ENCODE data around the gene SDCCAG8. TPM values are rescaled to one million over a fixed set of nuclear protein-coding genes. Genes with fewer than 3 reads are reported as not detected.
"Not testable (repeated sequence)": the region's sequence is repeated elsewhere in the genome, so short reads cannot be mapped to it uniquely, and the experiment has no call there.

Gene SDCCAG8
- total RNA-seq, 1 donor from 2014 or later = 110 TPM

DNA sequence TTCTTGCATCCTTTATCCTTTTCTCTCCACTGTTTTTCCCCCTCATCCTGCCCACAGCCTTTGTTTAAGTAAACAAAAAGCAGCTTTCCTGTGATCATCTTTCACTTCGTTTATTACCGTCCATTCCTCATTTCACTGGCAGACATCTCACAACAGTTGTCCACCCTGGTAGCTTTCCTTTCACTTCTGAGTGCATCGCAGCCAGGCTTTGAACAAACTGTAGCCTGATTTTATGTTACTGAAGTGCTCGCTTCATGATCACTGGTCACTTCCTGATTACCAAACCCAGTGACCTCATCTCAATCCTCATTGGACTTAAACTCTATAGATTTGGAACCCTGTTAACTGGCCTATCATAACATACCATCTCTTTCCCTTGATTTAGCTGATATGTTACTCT, 67.7 kb downstream of the SDCCAG8 start:
- DNase-seq (ENCODE audit: low spot score in 2 of 2) (no peak), FAIRE-seq (no peak)

DNA sequence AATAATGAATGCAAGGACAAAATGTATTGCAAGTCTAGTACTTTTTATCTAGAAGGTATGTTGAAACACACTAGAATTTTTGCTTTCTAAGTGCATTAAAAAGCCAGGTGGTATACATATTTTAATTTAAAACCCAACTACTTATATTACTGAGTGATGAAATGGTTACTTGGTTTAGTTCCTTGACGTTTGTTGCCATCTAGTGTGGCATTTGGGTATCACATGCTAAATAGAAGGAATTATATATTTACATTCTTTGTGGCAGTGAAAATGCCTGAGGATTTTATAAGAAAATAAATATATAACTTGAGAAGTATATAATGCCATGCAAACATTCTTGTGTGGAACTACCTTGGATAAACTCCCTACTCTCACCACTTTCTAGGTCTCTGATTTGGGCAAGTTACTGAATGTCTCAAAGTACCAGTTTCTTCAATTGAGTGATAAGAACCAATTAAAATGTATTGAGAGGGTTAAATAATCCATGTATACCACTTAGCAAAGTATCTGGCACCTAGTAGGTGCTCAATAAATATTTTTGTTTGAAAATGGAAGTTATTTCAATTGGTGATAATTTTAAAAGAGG, 69.6 kb downstream of the SDCCAG8 start:
- DNase-seq (ENCODE audit: low spot score in 2 of 2) (peak in 1 of 2 donors; percentile 27), FAIRE-seq (peak; percentile 96)

DNA sequence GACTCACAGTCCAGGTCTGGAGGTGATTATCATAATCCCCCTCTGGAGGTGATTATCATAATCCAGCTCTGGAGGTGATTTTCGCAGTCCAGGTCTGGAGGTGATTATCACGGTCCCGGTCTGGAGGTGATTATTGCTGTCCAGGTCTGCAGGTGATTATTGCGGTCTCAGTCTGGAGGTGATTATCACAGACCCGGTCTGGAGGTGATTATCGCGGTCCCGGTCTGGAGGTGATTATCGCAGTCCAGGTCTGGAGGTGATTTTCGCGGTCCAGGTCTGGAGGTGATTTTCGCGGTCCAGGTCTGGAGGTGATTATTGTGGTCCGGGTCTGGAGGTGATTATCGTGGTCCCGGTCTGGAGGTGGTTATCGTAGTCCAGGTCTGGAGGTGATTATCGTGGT, 76.6 kb downstream of the SDCCAG8 start:
- DNase-seq (ENCODE audit: low spot score in 2 of 2) (no peak), FAIRE-seq (no peak)

DNA sequence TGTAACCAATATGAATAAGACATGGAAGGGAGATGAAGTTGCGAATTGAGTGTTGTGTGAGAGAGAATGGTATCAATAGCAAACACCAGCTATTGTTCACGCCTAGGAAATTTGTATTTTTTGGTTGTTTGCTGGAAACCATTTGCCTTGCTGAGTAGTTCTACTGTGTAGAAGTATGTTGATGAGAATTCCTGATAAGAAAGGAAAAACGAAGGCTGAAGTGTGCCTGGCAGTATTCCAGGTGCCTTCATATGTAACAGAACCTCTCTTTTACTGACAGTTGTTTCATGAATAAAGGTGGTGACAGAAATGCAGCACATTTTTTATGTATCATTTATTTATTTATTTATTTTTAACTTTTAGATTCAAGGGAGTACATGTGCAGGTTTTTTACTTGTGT, 79.5 kb downstream of the SDCCAG8 start:
- FAIRE-seq = no peak

DNA sequence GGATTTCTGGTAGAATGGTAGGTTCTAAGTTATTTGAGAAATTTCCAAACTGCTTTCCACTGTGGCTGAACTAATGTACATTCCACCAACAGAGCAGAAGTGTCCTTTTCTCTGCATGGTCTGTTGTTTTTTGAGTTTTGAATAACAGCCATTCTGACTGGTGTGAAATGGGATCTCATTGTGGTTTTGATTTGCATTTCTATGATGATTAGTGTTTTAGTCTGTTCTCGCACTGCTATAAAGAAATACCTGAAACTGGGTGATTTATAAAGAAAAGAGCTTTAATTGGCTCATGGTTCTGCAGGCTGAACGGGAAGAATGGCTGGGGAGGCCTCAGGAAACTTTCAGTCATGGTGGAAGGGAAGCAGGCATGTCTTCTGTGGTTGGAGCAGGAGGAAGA, 80.3 kb downstream of the SDCCAG8 start:
- DNase-seq (ENCODE audit: low spot score in 2 of 2) (no peak), FAIRE-seq (no peak)

More for the DNA sequence above, 79.5 kb downstream of the SDCCAG8 start:
- DNase-seq (ENCODE audit: low spot score in 2 of 2) = no peak

DNA sequence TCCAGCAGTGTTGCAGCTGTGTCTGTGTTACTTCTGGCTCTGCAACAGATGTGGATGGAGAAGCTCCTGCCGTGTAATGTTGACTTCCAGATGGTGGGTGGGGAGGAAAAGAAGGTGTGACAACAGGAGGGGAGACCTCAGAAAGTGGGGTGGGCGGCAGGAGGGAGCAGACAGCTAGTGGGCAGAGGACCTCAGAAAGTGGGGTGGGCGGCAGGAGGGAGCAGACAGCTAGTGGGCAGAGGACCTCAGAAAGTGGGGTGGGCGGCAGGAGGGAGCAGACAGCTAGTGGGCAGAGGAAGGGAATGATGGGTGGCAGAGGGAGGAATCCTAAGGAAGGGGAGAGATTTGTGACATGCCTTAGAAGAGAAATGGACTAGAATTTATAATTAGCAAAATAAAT, 83.0 kb downstream of the SDCCAG8 start:
- not testable (repeated sequence) for DNase-seq (ENCODE audit: low spot score in 2 of 2); FAIRE-seq

DNA sequence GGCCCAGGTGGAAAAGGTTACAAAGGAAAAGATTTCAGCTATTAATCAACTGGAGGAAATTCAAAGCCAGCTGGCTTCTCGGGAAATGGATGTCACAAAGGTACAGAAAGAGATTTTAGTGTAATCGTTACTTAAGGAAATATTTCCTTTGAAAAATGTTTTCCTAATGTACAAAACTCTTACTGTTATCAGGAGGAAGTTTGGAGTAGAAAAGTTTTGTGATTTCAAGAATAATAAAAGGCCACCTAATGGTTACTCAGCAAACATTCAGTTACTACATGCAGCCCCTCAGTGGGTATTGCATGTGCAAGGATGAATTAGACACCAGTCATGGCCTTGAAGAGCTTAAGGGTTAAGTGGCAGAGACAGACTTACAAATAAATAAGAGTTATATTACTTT, 85.2 kb downstream of the SDCCAG8 start:
- FAIRE-seq (no peak), DNase-seq (ENCODE audit: low spot score in 2 of 2) (no peak)

DNA sequence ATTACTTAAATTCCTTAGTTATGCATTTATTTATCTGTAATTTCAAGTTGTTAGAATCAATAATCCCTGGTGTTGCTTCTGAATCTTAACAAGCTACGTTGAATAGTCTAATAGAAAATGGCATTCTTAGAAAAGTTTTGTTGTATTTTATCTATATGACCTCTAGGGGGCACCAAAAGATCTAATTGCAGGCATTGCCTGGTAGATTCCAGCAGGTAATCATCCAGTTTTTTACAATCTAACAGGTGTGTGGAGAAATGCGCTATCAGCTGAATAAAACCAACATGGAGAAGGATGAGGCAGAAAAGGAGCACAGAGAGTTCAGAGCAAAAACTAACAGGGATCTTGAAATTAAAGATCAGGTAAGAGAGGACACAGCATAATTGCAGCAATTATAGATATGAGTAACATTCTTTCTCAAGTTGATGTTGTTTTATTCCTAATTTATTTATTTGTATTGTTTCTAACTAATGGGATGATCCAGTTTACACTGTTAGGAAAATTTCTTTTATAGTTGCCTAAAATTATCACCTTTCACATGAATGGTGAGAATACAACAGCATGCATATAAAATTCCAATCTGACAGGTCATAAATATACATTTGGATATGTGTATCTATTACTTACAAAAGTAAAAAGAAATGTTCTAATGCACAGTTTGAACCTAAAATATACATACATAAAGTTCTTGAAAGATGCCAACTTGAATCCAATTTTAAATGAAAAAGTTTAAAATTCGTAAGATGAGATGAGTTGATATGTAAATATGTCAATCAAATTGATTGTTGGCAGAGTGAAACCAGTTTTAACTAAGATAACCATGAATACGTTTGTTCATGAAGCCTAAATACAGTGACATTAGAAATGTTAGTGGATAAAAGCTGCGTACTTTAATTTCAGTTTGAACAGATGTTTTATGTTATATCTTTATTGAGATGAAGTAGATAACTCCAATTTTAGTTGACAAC, 88.4 kb downstream of the SDCCAG8 start:
- peak; percentile 19 to 37 for DNase-seq (ENCODE audit: low spot score in 2 of 2)
- FAIRE-seq = peak; percentile 76

DNA sequence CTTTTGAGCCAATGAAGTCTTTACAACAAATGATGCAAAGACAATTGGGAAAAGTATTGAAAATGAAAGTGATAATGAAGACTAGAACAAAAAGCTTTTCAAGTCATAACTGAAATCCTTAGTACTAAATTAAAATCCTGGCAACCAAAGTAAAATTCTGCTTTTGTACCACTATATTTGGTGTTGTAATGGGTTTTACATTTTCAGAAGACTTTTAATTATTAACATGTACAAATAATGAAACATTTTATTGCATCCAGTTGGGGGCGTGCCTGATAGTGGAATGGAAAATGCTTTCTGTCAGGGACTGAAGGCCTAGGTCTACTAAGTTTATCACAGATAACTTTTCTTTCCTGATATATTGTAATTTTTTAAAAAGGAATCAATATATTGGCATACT, 89.4 kb downstream of the SDCCAG8 start:
- no peak for DNase-seq (ENCODE audit: low spot score in 2 of 2)

DNA sequence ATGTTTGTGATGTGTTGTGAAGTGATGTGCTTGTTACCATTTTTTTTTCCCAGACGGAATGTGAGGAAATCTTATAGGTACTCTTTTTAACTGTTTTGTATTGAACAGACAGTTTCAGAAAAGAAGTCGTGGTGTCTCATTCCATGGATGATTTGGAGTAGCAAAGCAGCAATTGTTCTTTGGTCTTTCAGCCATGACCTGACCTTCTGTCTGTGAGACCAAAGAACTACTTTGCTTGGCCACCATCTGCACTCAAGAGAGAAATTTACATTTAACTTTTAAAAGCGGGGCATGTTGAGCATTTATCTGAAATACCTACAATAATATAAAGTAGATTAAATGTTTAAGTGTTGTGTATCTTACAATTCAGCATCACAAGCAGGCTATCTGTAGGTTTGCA, 90.2 kb downstream of the SDCCAG8 start:
- DNase-seq (ENCODE audit: low spot score in 2 of 2) (no peak), FAIRE-seq (no peak)

More for the DNA sequence above, 89.4 kb downstream of the SDCCAG8 start:
- peak; percentile 68 for FAIRE-seq

DNA sequence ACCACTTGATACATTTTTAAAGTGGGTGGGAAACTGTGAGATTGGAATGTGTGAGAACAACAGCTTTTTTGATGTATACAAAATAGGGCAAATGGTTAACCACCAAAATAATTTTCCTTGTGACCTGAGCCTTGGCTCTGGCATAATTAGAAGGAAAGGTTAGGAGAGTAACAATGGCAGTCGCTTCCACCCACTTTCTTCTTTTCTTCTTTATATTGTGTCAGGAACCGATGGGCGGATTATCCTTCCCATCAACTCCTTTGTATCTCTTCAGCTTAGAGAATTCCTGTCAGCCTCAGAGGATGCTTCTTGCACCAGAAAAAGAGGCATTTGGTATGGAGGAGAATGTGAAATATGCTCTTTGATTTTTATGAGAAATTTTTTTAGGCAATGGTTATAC, 90.6 kb downstream of the SDCCAG8 start:
- DNase-seq (ENCODE audit: low spot score in 2 of 2) = no peak
- no peak for FAIRE-seq

DNA sequence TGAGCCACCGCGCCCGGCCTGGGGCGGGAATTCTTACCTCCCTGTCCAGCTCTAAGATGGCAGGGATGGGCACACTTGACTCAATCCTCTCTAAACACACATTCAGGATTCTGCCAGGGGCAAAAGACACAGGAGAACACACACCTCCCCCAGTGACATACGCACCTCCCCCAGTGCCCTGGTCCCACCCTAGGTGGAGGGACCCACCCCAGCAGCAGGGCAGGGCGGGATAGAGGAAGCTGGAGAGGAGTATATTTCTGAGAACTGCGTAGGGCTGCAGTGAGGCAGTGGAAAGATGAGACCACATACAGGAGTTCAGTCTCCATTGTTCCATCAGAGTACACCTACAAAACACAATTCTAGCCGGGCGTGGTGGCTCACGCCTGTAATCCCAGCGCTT, 92.5 kb downstream of the SDCCAG8 start:
- DNase-seq (ENCODE audit: low spot score in 2 of 2) (no peak), FAIRE-seq (no peak)

DNA sequence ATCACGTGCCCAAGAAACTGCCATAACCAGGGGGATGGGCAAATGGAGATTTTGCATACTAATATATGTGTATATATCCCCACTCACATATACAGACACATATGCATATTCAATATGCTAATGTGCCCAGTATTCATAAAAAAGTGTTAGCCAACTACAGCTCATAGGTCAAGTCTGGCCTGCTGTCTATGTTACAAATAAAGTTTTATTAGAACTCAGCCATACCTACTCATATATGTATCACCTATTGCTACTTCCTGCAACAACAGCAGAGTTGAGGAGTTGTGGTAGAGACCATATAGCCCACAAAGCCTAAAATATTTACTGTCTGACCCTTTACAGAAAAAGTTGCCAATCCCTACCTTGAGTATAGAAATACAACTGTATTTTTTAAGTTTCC, 93.3 kb downstream of the SDCCAG8 start:
- FAIRE-seq = no peak
- no peak for DNase-seq (ENCODE audit: low spot score in 2 of 2)

DNA sequence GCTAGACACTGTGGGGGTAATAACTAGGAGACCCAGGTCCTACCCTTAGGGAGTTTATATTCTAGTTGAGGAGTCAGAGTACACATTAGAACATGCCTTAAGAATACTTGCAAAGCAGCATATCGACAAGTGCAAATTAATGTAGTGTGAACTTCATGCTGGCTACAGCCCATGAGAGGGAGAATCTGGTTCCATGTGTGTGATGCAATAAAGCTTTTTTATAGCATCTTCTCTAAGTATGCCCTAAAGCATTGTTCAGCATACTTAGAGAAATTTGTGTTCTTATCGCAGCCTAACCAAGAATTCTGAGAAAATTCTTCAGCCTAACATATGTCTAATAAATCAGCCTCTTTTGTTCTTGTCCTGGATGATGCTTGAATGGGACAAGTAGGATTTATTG, 95.5 kb downstream of the SDCCAG8 start:
- DNase-seq (ENCODE audit: low spot score in 2 of 2) (no peak), FAIRE-seq (no peak)

DNA sequence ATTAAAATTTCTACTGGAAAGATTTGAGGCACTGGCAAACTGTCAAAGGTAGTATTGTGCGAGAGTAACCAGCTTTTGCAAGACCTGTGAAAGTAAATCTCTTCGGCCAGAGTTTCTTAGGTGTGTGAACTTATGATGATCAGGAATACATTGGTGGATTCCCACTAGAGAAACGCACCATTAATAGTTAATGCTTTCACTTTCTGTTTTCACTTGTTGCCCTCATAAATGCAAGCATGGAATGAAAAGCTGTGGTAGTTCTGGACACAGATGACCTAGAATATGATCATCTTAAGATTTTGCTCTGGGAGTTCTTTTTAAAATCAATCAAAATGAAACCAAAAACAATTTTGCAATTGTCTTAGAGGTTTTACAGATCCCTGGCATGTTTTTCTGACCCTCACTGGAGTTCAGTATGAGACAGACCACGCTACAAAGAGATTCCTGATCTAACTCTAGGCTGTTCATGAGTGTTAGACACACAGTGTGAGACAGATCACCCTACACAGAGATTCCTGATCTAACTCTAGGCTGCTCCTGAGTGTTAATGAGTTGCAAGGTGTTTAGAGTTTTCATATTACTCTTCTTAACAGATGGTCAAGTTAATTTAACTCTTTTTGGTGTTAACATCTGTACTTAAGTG, 98.8 kb downstream of the SDCCAG8 start:
- DNase-seq (ENCODE audit: low spot score in 2 of 2) (no peak), FAIRE-seq (no peak)

DNA sequence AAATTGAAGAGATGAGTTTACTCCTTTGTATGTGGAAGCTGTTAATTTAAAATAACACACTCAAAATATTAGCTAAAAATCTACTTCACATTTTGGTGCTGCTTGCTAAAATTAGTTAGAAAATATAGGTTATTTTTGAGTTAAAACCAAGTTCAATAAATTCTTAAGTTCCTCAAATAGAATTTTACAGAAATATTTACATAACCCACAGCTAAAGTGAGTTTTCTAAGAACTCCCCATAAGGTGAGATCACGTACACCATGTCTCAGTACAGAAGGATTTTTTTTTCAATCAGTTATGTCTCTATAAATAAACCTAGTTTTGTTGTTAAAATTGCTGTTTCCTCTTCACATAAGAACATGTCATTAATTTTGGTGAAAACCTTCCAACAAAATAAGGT, 108.0 kb downstream of the SDCCAG8 start:
- FAIRE-seq = no peak
- no peak for DNase-seq (ENCODE audit: low spot score in 2 of 2)

DNA sequence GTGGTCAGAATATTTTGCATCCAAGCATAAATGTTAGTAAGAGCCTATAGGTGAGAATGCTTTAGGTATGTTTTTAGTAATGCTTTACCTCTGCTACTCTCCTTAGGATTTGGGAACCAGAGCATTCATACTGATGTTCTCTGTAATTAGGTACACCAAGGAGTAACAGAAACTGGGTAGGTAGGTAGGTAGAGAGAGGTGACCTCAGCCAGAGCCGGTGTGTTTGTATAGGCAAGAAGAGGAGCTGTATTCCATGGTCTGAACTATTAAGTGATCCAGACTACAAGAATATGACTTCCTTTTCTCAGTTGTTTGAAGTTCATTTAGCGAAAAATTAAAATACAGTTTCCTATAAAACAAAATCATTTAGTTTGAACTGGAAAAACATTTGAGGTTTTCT, 108.5 kb downstream of the SDCCAG8 start:
- DNase-seq (ENCODE audit: low spot score in 2 of 2) (no peak), FAIRE-seq (no peak)

DNA sequence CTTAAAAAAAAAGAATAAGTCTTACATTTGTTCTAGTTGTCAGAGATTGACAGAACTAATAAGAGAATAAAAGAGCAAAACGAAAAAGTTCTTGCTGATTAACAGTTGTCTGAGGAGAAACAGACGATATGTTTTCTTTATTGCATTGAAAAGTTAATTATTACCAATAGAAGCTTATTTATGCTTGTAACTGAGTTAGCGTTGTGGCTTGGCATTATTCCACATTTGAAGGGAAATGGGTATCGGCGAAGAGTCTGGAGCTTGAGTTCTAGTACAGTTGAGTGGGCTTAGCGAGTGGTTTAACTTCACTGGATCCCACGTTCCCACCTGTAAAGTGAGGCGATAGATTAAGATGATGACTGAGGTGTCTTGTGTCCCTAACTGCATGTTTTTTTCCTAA, 109.0 kb downstream of the SDCCAG8 start:
- FAIRE-seq = peak; percentile 6
- DNase-seq (ENCODE audit: low spot score in 2 of 2) = no peak

DNA sequence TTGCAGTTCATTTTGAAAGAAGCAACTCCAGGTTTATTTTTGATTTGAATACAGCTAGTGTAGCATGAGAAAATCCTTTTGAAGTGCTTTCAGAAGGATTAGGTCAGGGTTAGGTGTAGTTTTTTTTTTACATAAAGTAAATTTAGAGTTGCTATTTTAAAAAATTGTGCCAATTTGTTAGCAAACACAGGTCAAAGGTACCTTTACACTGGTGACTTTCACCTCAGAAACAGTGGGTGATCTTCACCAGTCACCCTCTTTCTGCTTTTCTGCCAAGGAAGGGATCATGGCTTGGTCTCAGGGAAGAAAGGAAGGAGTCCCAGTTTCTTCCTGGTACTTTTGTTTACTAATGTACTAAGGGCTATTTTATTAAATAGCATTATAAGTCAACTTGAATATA, 111.5 kb downstream of the SDCCAG8 start:
- FAIRE-seq (no peak), DNase-seq (ENCODE audit: low spot score in 2 of 2) (no peak)

DNA sequence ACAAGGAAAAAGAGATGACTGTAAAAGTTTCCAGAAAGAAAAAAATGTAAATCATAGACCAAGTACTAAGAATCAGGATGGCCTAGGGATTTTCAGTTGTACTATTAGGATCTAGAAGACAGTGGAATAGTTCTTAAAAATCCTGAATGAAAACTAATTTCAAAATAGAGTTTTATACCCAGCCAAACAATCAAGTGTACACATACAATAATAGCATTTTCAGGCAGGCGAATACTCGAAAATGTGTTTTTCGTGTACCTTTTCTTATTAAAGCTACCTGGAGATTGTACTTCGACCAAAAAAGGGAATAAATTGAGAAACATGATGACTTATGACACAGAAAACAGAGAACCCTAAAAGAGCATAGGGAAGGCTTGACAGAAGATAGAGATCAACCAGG, 118.6 kb downstream of the SDCCAG8 start:
- FAIRE-seq (no peak), DNase-seq (ENCODE audit: low spot score in 2 of 2) (no peak)

DNA sequence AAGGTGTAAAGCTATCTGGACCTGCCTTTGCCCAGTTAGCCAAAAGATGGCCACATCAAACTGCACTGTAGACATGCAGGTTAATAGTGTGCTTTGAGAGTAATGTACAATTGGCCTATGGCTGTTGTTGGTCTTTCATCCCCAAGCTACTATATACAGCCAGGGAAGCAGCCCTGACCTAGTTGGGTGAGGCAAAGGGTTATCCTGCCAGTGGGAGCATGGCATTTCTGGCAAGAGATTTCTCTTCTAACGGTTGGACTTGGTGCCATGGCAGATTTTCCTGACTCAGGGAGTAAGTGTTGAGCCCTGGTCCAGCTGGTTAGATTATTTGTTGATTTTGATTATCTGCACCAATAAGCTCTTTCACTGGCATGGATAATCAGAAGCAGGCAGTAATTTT, 119.8 kb downstream of the SDCCAG8 start:
- no peak for FAIRE-seq
- DNase-seq (ENCODE audit: low spot score in 2 of 2) = no peak

Data from frontal cortex (tissue), 4 donors.